ENCODE measurements around the gene GXYLT2.

The GXYLT2 gene

GRCh38 chr3:72982609-72983366, 94.9 kb downstream of the GXYLT2 start:
- TF ChIP-seq CTCF (IDR thresholded peaks at IDR 0.05; ENCODE audit: low read depth, low read length, missing control alignments): no peak
- no peak overlapping the region for H3K4me3 ChIP-seq (ENCODE audit: low read depth, low read length)
- no peak for DNase-seq (ENCODE audit: low read depth)

- TF ChIP-seq CTCF (IDR thresholded peaks at IDR 0.05; ENCODE audit: low read depth, low read length, missing control alignments): no peak
- H3K4me3 ChIP-seq (ENCODE audit: low read depth, low read length): no peak overlapping the region
- DNase-seq (ENCODE audit: low read depth): no peak
Observed at GRCh38 chr3:72985576-72985975, 97.7 kb downstream of the GXYLT2 start.

- no peak for TF ChIP-seq CTCF (IDR thresholded peaks at IDR 0.05; ENCODE audit: low read depth, low read length, missing control alignments)
- no peak overlapping the region for H3K4me3 ChIP-seq (ENCODE audit: low read depth, low read length)
- DNase-seq (ENCODE audit: low read depth): no peak
Observed at GRCh38 chr3:72990701-72991395, 103.0 kb downstream of the GXYLT2 start.

- H3K4me3 ChIP-seq (ENCODE audit: low read depth, low read length): no peak overlapping the region
- TF ChIP-seq CTCF (IDR thresholded peaks at IDR 0.05; ENCODE audit: low read depth, low read length, missing control alignments): no peak
- no peak for DNase-seq (ENCODE audit: low read depth)
Observed at GRCh38 chr3:72991522-72991921, 103.7 kb downstream of the GXYLT2 start.

- H3K4me3 ChIP-seq (ENCODE audit: low read depth, low read length): no peak overlapping the region
- no peak for DNase-seq (ENCODE audit: low read depth)
- no peak for TF ChIP-seq CTCF (IDR thresholded peaks at IDR 0.05; ENCODE audit: low read depth, low read length, missing control alignments)
Observed at GRCh38 chr3:72993391-72993790, 105.5 kb downstream of the GXYLT2 start.

- DNase-seq (ENCODE audit: low read depth): no peak
- H3K4me3 ChIP-seq (ENCODE audit: low read depth, low read length): no peak overlapping the region
- TF ChIP-seq CTCF (IDR thresholded peaks at IDR 0.05; ENCODE audit: low read depth, low read length, missing control alignments): no peak
Observed at GRCh38 chr3:72995337-72995736, 107.5 kb downstream of the GXYLT2 start.

Measured in GM12864 (cell line).